Measurements from ENCODE around the gene LHX4. TPM values are rescaled to one million over a fixed set of nuclear protein-coding genes. Genes with fewer than 3 reads are reported as not detected.

Gene LHX4
- total and polyA plus RNA-seq, 4 donors, result 0.05 to 0.25 TPM; not detected in 2

DNA sequence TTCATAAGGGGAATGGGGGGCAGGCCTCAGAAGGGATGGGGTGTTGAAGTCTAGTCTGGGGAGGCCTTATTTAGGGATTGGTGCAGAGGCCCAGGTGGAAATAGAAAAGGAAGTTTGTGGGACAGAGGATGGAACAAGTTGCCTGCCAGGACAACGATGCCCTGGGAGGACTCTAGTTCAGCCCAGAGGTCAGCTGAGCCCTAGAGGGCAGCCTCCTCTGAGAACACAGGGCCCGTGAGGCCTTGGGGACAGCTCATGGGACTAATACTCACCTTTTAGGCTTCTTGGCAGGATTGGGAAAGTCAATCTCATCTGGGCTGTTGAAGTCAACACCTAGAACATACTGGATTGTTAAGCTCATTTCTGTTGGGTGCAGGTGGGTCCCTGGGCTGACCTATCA is 43.0 kb downstream of the LHX4 start:
- DNase-seq (no peak), ATAC-seq (ENCODE audit: low FRiP score) (no peak)
- WGBS, 2 donors, result 97 to 100% methylated on average over 2 of the region's 2 CpGs
- H3K4me1 ChIP-seq (ENCODE audit: control insufficient read depth in 1 of 2, insufficient read depth in 2 of 2, low read length in 2 of 2), result no peaks in the 10 kb centered on the region
- H3K27me3 ChIP-seq (ENCODE audit: control insufficient read depth in 1 of 2, insufficient read depth in 2 of 2, low read length in 1 of 2), result no peaks in the 10 kb centered on the region
- H3K4me3 ChIP-seq (ENCODE audit: low read length in 2 of 2), result no peak overlapping the region
- peaks cover 0 to 3% of the 10 kb centered on the region in 2 donors for H3K36me3 ChIP-seq (ENCODE audit: control insufficient read depth in 1 of 2, insufficient read depth in 2 of 2, low read length in 1 of 2)
- intact Hi-C loops (cut with DNase I), result no loop called here
- H3K9me3 ChIP-seq (ENCODE audit: control insufficient read depth, low read length), result no peaks in the 10 kb centered on the region
- H3K27ac ChIP-seq (ENCODE audit: low read depth in 1 of 2, low read length in 2 of 2), result no peak overlapping the region

DNA sequence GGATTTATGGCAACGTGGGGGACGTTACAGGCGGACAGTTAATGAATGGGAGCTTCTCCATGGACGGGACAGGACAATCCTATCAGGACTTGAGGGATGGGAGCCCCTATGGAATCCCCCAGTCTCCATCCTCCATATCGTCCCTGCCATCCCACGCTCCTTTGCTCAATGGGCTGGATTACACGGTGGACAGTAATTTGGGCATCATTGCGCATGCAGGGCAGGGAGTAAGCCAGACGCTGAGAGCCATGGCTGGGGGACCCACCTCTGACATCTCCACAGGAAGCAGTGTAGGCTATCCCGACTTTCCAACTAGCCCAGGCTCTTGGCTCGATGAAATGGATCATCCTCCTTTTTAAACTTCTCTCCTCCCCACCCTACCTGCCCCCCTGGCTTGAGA is 44.2 kb downstream of the LHX4 start:
- ATAC-seq (ENCODE audit: low FRiP score) (no peak), DNase-seq (no peak)
- Histone ChIP-seq H3K9me3 (ENCODE audit: control insufficient read depth, low read length) (no peaks in the 10 kb centered on the region), H3K27me3 (ENCODE audit: control insufficient read depth in 1 of 2, insufficient read depth in 2 of 2, low read length in 1 of 2) (no peaks in the 10 kb centered on the region), H3K4me3 (ENCODE audit: low read length in 2 of 2) (no peak overlapping the region), H3K27ac (ENCODE audit: low read depth in 1 of 2, low read length in 2 of 2) (no peak overlapping the region), H3K4me1 (ENCODE audit: control insufficient read depth in 1 of 2, insufficient read depth in 2 of 2, low read length in 2 of 2) (no peaks in the 10 kb centered on the region), H3K36me3 (ENCODE audit: control insufficient read depth in 1 of 2, insufficient read depth in 2 of 2, low read length in 1 of 2) (peaks cover 0 to 3% of the 10 kb centered on the region in 2 donors)
- 97 to 98% methylated on average over 11 of the region's 11 CpGs for WGBS, 2 donors
- intact Hi-C loops (cut with DNase I), result no loop called here

DNA sequence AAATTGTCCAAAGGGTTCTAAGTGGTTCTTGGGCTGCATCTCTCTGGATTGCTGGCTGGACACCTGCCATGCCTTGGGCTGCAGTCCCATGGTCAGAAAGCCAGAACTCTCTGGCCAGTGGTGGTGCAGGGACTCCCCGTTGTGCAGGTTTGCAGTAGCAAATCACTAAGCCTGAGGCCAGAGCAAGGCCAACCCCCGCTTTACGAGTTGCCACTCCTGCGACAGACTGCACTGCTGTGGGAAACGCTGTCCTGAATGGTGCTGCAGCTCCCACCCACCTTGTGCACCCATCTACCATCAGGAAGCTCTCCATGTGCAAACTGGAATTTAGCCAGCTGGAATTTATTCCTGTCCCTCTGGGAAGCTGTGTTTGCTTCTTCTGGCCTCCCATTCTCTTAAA is 45.7 kb downstream of the LHX4 start:
- H3K9me3 ChIP-seq (ENCODE audit: control insufficient read depth, low read length), result no peaks in the 10 kb centered on the region
- no peaks in the 10 kb centered on the region for H3K4me1 ChIP-seq (ENCODE audit: control insufficient read depth in 1 of 2, insufficient read depth in 2 of 2, low read length in 2 of 2)
- peaks cover 3% of the 10 kb centered on the region in 2 donors for H3K36me3 ChIP-seq (ENCODE audit: control insufficient read depth in 1 of 2, insufficient read depth in 2 of 2, low read length in 1 of 2)
- DNase-seq, result no peak
- H3K27me3 ChIP-seq (ENCODE audit: control insufficient read depth in 1 of 2, insufficient read depth in 2 of 2, low read length in 1 of 2), result no peaks in the 10 kb centered on the region
- no peak for ATAC-seq (ENCODE audit: low FRiP score)
- H3K27ac ChIP-seq (ENCODE audit: low read depth in 1 of 2, low read length in 2 of 2), result no peak overlapping the region
- H3K4me3 ChIP-seq (ENCODE audit: low read length in 2 of 2), result no peak overlapping the region
- intact Hi-C loops (cut with DNase I), result no loop called here
- 79 to 84% methylated on average over 5 of the region's 5 CpGs for WGBS, 2 donors

DNA sequence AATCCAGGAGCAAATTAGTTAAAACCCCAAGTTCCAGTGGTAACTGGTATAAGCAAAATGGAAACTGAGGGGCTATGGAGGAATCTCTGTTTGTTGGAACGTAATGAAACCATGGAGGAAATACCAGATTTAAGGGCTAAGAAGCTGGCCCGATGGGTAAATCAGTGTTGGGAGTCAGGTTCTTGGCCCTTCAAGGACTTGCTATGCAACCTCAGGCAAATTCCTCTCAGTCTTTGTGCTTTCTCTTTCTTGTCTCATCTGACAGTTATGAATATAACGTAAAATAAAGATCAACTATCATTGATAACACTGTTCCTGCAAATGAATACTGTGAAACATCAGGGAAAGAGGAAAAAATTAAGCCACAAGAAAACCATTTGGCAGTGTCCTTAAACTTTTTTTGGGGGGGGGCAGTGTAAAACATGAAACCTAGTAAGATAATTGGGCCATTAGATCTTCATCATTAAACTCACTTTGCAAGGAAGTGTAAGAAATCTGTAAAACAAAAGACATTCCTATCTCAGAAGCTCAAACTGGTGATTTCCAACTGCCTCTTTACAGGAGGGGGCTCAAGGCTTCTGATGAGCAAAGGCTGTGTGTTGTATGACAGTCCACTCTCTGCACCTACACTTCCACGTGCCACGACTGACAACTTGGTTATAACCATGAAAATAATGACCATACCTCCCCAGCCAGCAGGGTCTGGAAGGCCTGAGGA is 47.6 kb downstream of the LHX4 start:
- H3K9me3 ChIP-seq (ENCODE audit: control insufficient read depth, low read length), result no peaks in the 10 kb centered on the region
- no peak for ATAC-seq (ENCODE audit: low FRiP score)
- no peaks in the 10 kb centered on the region for H3K27me3 ChIP-seq (ENCODE audit: control insufficient read depth in 1 of 2, insufficient read depth in 2 of 2, low read length in 1 of 2)
- H3K4me1 ChIP-seq (ENCODE audit: control insufficient read depth in 1 of 2, insufficient read depth in 2 of 2, low read length in 2 of 2), result no peaks in the 10 kb centered on the region
- DNase-seq, result no peak
- H3K4me3 ChIP-seq (ENCODE audit: low read length in 2 of 2), result no peak overlapping the region
- intact Hi-C loops (cut with DNase I), result no loop called here
- H3K27ac ChIP-seq (ENCODE audit: low read depth in 1 of 2, low read length in 2 of 2), result no peak overlapping the region
- 93% methylated on average over 5 of the region's 5 CpGs for WGBS, 2 donors
- peaks cover 3% of the 10 kb centered on the region in 2 donors for H3K36me3 ChIP-seq (ENCODE audit: control insufficient read depth in 1 of 2, insufficient read depth in 2 of 2, low read length in 1 of 2)

DNA sequence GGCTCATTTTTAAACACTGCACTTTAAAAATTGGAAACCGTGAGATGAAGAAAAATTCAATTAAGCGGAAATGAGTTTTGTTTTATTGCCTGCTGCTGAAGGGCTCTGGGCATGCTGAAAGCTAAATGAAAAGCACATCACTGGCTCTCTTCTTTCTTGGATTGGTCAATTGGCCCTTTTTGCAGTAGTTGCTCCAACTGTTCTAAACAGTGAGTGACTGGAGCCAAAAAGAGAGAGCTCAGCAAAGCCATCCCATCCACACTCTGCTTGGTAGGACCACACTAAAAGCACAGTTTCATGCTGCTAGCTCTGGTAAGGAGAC is 48.1 kb downstream of the LHX4 start:
- ATAC-seq (ENCODE audit: low FRiP score) (no peak), DNase-seq (no peak)
- Histone ChIP-seq H3K27me3 (ENCODE audit: control insufficient read depth in 1 of 2, insufficient read depth in 2 of 2, low read length in 1 of 2) (no peaks in the 10 kb centered on the region), H3K27ac (ENCODE audit: low read depth in 1 of 2, low read length in 2 of 2) (no peak overlapping the region), H3K4me1 (ENCODE audit: control insufficient read depth in 1 of 2, insufficient read depth in 2 of 2, low read length in 2 of 2) (no peaks in the 10 kb centered on the region), H3K36me3 (ENCODE audit: control insufficient read depth in 1 of 2, insufficient read depth in 2 of 2, low read length in 1 of 2) (peaks cover 3% of the 10 kb centered on the region in 2 donors), H3K9me3 (ENCODE audit: control insufficient read depth, low read length) (no peaks in the 10 kb centered on the region), H3K4me3 (ENCODE audit: low read length in 2 of 2) (no peak overlapping the region)
- intact Hi-C loops (cut with DNase I), result no loop called here
- WGBS, 2 donors, result 92 to 95% methylated on average over 2 of the region's 2 CpGs

DNA sequence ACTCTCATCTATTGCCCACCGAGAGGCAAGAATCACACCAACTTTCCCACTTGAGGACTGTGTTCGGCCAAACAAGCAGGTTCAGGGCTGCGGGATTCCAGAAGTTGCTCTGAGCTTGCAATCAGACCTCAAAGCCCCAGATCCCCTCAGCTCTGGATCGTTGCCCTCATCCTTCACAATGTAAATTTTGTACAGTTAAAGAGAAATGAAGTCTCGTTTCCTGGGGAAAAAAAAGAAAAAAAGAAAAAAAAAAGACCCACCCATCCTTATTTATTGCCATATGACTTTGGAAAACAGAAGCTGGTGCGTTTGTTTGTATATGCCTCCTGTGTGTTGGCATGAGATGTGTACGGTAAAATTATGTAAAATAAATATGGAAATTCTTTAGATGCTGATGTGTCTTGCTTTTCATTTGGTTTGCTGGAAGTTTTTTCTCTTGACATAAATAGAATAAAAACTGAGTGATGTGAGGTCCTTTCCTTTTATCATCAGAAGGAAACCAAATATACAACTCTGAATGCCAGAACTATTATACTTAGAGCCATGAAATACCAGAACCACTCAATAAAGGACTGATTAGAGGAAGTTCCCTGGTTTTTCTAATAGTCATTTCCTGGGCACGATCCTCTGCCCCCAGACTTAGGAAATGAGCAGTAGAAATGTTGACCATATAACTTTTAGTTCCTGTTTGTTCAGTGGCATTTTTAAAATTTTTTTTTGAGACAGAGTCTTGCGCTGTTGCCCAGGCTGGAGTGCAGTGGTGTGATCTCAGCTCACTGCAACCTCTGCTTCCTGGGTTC is 48.7 kb downstream of the LHX4 start:
- Histone ChIP-seq H3K27ac (ENCODE audit: low read depth in 1 of 2, low read length in 2 of 2) (no peak overlapping the region), H3K4me1 (ENCODE audit: control insufficient read depth in 1 of 2, insufficient read depth in 2 of 2, low read length in 2 of 2) (no peaks in the 10 kb centered on the region), H3K36me3 (ENCODE audit: control insufficient read depth in 1 of 2, insufficient read depth in 2 of 2, low read length in 1 of 2) (peaks cover 3% of the 10 kb centered on the region in 2 donors), H3K9me3 (ENCODE audit: control insufficient read depth, low read length) (no peaks in the 10 kb centered on the region), H3K4me3 (ENCODE audit: low read length in 2 of 2) (no peak overlapping the region), H3K27me3 (ENCODE audit: control insufficient read depth in 1 of 2, insufficient read depth in 2 of 2, low read length in 1 of 2) (no peaks in the 10 kb centered on the region)
- DNase-seq (no peak), ATAC-seq (ENCODE audit: low FRiP score) (peak; percentile 10)
- WGBS, 2 donors, result 89 to 90% methylated on average over 9 of the region's 9 CpGs
- intact Hi-C loops (cut with DNase I), result no loop called here

DNA sequence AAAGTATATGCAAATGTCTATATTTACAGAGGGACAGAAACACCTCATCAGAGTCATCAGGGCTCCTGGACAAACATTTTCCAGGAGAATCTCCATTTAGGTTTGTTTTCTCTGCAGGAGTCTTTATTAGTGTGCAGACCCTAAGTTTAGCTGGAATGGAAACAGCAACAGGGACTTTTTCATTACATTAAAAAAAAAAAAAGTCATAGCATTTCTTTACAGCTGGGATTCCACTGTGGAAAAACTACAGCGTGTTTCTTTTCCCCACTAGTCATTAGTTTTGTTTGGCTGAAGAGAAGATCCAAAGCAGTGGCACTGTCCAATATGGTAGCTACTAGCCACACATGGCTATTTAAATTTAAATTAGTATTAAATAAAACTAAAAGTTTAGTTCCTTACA is 49.6 kb downstream of the LHX4 start:
- Histone ChIP-seq H3K9me3 (ENCODE audit: control insufficient read depth, low read length) (no peaks in the 10 kb centered on the region), H3K36me3 (ENCODE audit: control insufficient read depth in 1 of 2, insufficient read depth in 2 of 2, low read length in 1 of 2) (peaks cover 3% of the 10 kb centered on the region in 2 donors), H3K4me3 (ENCODE audit: low read length in 2 of 2) (no peak overlapping the region), H3K4me1 (ENCODE audit: control insufficient read depth in 1 of 2, insufficient read depth in 2 of 2, low read length in 2 of 2) (no peaks in the 10 kb centered on the region), H3K27me3 (ENCODE audit: control insufficient read depth in 1 of 2, insufficient read depth in 2 of 2, low read length in 1 of 2) (no peaks in the 10 kb centered on the region), H3K27ac (ENCODE audit: low read depth in 1 of 2, low read length in 2 of 2) (no peak overlapping the region)
- no peak for ATAC-seq (ENCODE audit: low FRiP score)
- DNase-seq, result no peak
- WGBS, 2 donors, result 91 to 93% methylated on average over 1 of the region's 1 CpG
- intact Hi-C loops (cut with DNase I), result no loop called here

DNA sequence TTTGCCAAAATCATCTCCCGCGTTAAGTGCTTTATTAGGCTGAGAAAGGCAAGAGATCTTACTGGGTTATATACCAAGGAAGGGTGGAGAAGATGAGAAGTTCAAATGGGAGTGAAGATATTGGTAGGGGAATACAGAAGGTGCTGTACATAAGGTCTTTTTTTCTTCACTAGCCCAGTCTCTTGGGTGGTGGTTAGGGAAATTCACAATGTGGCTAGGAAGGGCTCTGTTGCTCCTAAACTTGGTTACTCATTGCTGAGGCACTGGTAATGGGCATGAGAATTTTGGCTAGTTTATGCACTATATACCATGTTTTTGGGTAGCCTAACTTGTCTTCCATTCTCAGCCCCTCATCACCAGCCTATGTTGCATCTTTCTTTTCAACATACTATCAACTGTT is 50.6 kb downstream of the LHX4 start:
- Histone ChIP-seq H3K36me3 (ENCODE audit: control insufficient read depth in 1 of 2, insufficient read depth in 2 of 2, low read length in 1 of 2) (peaks cover 3 to 6% of the 10 kb centered on the region in 2 donors), H3K4me3 (ENCODE audit: low read length in 2 of 2) (no peak overlapping the region), H3K4me1 (ENCODE audit: control insufficient read depth in 1 of 2, insufficient read depth in 2 of 2, low read length in 2 of 2) (no peaks in the 10 kb centered on the region), H3K27ac (ENCODE audit: low read depth in 1 of 2, low read length in 2 of 2) (no peak overlapping the region), H3K9me3 (ENCODE audit: control insufficient read depth, low read length) (no peaks in the 10 kb centered on the region), H3K27me3 (ENCODE audit: control insufficient read depth in 1 of 2, insufficient read depth in 2 of 2, low read length in 1 of 2) (no peaks in the 10 kb centered on the region)
- DNase-seq (no peak), ATAC-seq (ENCODE audit: low FRiP score) (no peak)
- 97 to 98% methylated on average over 2 of the region's 2 CpGs for WGBS, 2 donors
- intact Hi-C loops (cut with DNase I), result no loop called here

DNA sequence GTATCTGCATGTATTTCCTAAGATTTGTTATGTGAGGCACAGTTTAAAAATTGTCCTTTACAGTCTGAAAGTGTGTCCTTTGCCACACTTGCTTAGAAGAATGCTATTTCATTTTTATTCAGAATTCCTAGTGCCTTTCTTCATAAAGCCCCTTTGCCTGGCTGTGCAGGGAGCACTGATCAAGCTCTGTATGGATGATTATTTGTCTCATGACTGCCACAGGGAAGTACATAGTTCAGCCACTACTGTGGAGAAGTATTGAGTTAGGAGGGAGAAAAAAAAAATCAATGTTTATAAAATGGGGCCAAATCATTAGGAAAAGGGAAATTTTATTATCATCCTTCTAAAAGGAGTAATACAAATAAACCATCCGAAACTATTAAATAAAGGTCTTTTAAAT is 51.4 kb downstream of the LHX4 start:
- no peak overlapping the region for H3K27ac ChIP-seq (ENCODE audit: low read depth in 1 of 2, low read length in 2 of 2)
- ATAC-seq (ENCODE audit: low FRiP score) (no peak), DNase-seq (no peak)
- H3K9me3 ChIP-seq (ENCODE audit: control insufficient read depth, low read length), result no peaks in the 10 kb centered on the region
- H3K4me3 ChIP-seq (ENCODE audit: low read length in 2 of 2), result no peak overlapping the region
- peaks cover 3% of the 10 kb centered on the region in 2 donors for H3K36me3 ChIP-seq (ENCODE audit: control insufficient read depth in 1 of 2, insufficient read depth in 2 of 2, low read length in 1 of 2)
- 87 to 97% methylated on average over 1 of the region's 1 CpG for WGBS, 2 donors
- intact Hi-C loops (cut with DNase I), result no loop called here
- no peaks in the 10 kb centered on the region for H3K27me3 ChIP-seq (ENCODE audit: control insufficient read depth in 1 of 2, insufficient read depth in 2 of 2, low read length in 1 of 2)
- no peaks in the 10 kb centered on the region for H3K4me1 ChIP-seq (ENCODE audit: control insufficient read depth in 1 of 2, insufficient read depth in 2 of 2, low read length in 2 of 2)

Data from aorta (tissue), 5 donors.